Left forelimb (tissue), 1 donor: ENCODE results near the gene TSHR.

Experiments
- DNase-seq: peaks from one replicate; pipeline ENCODE4 v3.0.0-alpha.2; 2018; ENCODE audit warnings: low spot score

TSHR gene

DNA sequence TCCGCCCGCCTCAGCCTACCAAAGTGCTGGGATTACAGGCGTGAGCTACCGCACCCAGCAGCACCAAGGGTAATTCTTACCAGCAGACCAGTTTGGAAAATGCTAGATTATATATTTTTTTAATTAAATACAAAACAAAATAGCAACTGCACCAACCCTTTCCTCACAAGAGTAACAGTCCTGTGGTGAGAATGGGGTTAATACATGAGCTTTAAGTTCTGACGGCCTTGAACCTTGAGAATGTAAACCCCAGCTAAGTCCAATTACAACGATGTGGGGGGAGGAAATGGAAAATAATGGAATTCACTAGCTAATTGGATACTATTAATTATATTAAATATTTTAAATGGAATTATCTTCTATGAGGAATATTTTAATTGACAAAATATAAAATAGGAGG is 183.0 kb downstream of the TSHR start:
- no peak for DNase-seq

DNA sequence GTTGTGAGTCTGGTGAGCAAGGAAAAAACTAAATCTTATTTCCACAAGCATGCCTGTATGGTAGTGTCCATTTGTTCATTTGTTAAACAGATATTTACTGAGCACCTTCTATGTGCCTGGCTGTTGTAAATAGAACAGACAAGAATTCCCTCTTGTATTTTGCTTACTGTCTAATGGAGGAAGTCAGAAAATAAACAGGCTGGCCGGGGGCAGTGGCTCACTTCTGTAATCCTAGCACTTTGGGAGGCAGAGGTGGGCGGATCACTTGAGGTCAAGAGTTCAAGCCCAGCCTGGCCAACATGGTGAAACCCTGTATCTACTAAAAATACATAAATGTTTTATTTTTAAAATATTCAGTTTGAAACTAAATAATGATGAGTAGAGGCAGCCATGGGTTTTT is 186.0 kb downstream of the TSHR start:
- no peak for DNase-seq

DNA sequence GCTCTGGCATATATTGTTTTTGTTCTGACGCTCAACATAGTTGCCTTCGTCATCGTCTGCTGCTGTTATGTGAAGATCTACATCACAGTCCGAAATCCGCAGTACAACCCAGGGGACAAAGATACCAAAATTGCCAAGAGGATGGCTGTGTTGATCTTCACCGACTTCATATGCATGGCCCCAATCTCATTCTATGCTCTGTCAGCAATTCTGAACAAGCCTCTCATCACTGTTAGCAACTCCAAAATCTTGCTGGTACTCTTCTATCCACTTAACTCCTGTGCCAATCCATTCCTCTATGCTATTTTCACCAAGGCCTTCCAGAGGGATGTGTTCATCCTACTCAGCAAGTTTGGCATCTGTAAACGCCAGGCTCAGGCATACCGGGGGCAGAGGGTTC is 188.4 kb downstream of the TSHR start:
- DNase-seq: no peak

DNA sequence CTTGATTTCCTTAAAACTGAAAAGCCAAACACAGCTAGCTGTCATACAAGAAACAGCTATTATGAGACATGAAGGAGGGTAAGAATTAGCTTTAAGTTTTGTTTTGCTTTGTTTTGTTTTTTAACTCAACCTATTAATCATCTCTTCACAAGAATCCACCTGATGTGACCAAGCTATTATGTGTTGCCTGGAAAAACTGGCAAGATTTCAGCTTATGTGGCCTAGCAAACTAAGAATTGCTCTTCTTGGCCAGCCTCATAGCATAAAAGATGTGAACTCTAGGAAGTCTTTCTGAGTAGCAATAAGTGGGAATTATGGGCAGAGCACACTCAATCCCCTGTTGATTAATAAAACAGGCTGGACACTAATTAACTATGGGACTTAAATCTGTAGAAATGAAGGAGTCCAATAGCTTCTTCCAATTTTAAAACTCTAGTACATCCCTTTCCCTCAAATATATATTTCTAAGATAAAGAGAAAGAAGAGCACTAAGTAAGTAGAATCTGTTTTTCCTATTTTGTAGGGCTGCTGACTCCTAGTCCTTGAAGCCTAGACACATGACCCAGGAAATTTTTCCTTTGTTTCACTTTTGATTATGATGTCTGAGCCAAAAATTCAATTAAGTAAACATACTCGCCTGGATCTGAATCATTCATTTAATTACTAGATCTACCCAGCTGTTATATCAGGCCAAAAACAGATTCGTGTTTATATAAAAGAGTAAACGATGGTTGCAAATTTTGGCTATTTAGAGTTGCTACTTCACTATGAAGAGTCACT is 189.6 kb downstream of the TSHR start:
- DNase-seq: no peak

DNA sequence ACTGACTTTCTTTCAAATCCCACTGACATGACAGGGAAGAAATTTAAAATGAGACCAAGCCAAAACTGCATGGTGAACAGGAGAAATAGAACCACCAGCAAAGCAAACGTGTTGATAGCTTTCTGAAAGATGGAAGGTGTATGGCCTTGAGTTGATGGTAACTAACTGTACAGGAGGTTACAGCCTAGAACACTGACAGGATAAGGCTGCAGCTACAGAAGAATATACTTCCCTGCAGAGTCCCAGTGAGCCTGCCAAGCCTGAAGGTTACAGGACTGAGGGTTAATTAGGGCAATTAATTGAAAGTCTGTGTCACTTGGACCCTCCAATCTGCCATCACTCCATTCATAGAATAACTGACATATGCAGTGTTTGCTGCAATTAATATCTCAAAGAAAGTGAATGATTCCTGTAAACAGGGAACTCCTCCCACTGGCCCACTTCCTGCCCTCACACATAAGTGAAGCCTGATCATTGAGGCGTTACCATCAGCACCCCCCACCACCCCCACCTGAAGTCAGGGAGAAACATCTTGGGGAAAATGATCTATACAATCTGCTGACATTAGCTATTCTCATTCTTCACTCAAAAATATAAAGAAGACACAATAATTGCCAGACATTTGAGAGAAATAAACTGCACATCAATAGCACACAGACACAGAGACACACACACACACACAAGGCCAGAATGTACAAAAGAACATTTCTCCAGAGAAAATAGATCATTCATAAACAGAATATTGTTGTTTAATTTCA is 191.9 kb downstream of the TSHR start:
- no peak for DNase-seq

DNA sequence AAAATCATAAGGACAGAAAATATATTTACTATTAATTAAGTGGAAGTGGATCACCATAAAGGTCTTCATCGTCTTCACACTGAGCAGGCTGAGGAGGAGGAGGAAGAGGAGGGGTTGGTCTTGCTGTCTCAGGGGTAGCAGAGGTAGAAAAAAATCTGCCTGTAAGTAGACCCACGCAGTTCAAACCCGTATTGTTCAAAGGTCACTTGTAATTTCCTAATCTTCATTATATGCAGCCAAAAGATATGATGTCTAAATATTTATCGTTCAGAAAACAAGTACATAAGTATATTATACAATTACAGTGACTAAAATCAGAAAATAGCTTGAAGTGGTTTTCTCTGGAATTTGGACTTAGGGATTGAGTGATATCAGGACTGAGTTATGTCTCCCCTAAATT is 193.2 kb downstream of the TSHR start:
- no peak for DNase-seq

DNA sequence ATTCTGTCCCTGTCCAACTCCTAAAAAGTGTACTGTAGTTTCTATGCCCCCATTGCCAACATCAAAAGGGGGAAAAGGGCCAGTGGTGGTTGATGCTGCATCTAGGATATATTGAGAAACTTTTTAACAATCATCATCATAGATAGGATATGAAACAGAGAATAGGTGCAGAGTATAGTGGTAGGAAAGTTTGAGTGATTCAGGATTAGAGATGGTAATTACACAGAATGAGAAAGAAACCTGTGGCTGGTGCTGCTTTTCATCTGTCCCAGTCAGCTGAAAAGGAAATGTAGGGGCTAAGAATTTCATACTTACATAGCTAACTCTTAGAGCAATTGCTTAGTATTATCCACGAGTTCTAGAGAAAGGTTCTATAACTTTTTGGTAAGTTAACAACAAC is 197.8 kb downstream of the TSHR start:
- no peak for DNase-seq

DNA sequence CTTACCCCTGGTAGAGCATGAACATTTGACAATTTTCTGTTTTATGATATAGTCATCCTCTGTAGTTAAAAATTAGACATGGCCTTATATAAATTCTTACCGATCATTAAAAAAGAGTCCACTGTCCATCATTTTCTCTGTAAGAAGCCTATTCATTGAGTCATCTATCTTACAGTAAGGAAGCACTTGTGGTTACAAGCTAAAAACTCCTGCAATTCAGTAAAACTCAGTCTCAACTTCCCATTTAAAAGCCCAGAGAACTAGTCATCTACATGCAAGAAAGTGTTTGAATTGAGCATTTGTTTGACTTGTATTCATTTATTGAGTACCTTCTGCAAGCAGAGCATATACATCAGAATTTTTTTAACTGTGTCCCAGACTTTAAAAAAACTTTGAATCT is 202.0 kb downstream of the TSHR start:
- no peak for DNase-seq

DNA sequence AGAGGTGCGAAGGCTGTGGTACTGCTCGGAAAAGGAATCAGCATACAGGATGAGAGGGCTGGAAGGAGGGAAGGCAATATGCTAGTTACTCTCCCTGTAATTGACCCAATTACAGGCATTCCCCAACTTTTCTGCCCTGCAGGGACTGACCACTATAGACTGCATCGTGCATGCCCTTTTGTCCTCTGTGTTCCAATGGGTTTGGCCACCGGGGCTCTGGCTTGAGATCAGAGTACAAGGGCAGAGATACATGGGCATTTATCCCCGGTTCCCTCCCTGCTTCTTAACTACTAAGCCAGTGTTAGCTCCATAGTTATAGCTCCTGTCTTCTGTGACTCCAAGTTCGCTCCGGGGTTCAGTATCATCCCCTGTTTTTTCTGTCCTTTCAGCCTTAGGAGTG is 205.7 kb downstream of the TSHR start:
- no peak for DNase-seq

DNA sequence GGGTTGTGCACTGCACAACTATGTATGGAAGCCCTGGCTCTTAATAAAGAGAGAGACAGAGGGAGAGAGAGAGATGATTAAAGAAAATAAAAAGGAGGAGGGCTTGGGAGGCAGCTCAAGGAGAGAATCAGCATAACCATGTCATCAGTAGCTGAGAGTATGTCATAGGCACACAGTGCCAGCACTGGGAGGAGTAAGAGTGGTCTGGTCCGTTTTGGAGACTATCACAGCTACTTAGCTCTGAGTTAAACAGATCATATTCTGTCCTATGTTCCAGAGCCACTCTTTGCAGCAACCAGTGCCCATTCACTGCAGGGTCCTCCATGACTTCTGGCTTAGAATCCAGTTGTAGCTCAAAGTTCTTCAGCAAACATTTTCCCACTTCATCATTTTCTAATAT is 206.3 kb downstream of the TSHR start:
- DNase-seq: no peak

DNA sequence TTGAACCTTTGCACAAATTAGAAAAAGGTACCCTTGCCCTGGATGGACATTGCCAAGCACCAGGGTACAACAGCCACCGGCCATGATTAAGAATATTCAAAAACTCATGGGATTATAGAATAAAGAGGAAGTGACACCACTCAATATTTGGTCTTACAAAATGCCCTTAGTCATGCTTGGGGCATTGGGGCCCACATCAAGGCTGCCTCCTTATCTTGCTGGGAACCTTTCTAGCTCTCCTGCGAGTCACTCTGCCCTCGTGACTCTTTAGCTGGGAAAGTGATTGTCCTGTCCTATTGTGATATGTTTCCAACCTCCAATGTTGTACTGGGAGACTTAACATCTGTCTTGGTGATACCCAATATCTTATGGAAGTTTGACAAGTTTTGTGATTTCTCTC is 207.5 kb downstream of the TSHR start:
- no peak for DNase-seq

DNA sequence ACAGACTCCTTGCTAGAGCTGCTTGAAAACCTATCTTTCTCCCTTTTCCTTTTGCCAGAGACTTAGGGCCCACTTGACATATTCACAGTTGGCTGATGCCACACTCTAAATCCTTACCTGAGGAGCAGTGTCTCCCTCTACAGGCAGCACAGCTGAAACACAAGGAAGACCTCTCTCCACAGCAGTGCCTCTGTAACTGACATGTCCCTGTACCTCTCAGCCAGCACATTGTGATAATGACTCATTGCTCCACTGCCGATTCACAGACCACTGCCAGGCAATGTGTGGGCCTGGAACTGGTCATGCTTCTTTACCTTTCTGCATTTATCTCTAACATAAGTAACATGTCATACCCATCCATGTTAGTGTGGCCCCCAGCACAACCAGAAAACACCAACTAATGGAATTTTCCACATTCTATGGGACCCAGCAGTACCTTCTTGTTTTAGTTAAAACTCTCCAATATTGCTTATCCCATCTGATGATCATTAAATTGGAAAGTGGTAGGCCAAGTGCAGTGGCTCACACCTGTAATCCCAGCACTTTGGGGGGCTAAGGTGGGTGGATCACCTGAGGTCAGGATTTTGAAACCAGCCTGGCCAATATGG is 208.8 kb downstream of the TSHR start:
- DNase-seq: no peak

DNA sequence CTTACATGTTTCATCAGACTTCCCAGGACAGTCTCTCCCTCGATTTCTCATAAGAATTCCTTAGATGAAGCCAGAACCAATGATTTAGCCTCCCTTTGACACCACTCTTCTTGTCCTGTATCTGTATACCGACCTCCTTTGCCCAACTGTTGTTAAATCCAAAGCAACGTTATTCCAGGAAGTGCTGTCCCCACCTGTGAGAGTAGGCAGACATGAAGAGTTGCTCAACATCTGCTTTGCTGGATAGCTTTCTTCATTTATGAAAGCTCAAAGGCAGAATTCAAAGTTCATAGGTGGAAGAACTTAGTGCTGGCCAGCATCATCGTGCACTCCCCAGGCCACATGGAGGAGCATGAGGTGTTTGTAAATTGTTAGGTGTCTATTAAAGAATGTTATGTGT is 209.8 kb downstream of the TSHR start:
- no peak for DNase-seq

DNA sequence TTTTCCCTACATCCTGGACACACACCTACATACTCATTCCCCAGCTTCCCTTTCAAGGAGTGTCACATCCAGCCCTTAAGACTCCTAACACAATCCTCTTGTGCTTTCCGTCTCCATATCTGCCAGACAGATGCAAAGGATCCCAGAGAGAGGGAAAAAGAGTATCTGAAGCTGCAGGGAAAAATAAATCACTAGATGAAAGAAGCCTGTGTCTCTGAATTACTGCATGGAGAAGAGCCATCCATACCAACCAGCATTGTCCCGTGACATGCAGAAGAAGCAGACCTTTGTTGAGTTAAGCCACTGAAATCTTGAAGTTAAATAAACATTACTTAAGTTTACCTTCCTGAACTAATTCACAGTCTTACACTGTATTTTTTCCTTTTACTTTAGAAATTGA is 210.7 kb downstream of the TSHR start:
- DNase-seq: no peak

DNA sequence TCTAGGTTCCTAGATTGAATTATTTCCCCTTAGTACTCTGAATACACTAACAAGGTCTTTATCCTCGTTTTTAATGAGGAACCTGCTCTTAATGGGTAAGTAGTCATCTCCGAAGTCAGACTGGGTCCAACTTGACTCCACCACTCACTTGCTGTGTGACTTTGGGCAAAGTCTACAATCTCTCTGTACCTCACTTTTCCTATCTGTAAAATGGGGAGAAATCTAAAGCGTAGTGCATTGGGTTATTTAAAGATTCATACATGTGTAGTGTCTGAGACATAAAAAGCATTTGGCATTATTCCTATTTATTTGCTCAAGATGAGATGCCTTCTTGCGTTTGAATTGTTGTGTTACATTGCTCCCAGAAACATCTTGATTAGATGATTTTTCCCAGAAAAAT is 213.8 kb downstream of the TSHR start:
- no peak for DNase-seq

DNA sequence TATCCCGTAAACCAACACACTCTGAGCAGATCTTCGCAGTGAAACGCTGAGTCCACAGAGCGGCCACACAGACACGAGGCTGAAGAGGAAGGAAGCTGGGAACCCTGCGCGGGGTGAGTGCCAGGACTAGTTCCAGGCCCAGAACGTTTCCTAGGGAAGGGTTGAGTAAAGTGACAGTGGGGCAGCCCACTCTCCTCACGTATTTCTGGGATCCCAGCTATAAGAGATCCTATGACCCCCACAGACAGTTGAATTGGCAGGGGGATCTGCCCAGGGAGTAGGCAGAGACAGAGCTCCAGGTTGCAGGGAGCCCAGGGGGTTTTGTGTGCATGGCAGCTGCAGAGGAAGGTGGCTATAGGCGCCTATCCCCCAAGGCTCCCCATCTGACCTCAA is 214.3 kb downstream of the TSHR start:
- no peak for DNase-seq

DNA sequence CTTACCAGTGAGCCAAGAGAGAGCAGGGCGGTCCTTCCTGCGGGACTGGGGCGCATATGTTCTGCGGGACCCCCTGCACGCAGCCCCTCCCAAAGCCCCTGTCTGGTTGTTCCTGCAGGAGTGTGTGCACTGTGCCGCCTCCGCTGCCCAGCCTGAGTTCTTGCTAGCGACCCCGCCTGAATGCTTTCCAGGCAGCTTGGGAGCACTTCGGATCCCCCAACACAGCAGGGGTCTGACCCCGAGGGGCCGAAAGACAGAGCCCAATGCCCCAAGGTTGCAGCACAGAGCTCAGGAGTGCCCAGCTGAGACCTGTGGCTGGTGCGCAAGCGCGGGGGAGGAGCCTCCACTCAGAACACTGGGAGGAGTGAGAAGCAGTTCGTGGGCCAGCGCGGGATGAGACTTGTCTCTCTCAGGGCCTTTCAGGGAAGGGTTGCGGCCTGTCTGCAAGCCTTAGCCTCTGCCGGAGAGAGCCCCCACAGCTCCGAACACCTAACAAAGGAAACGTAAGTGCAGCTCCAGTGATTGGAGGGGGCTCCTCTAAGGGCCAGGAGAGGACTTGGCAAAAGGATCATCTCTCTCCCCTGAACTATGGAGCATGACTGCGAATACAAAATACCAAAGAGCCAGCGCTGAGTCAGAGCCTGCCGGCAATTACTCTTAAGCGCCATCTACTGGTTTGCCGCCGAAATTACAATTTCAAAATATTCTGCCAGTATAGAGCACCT is 214.8 kb downstream of the TSHR start:
- peak; percentile 95 for DNase-seq

DNA sequence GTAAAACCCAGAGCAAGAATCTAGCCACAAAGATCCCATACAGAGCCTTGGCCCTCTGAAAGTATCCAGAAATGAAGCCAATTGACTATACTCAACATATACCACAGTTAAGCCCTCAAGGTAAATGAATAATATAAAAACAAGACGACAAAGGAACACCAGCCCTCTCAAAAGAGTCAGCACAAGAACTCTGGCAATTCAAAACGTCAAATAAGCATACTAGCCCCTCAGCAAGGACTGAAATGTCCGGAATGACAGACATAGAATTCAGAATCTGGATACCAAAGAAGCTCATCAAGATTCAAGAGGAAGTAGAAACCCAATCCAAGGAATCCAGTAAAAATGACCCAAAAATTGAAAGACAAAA is 215.4 kb downstream of the TSHR start:
- no peak for DNase-seq

DNA sequence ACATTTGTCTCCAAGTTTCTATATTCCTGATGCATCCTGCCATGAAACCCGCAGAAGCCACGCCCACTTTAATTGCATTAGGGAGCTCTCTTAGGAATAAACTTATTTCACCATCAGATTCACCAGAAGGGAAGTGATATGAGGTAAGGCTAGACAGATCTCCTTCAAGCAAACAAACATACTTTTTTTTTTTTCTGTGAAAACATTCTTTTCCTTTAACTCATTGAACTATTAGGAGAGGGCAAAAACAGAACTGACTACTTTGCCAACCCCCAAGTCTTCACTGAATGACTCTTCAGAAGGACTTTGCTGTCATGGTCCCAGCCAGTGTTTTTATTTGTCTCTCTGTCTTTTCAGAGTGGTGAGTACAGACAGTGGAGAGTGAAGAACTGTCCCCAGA is 216.9 kb downstream of the TSHR start:
- no peak for DNase-seq

DNA sequence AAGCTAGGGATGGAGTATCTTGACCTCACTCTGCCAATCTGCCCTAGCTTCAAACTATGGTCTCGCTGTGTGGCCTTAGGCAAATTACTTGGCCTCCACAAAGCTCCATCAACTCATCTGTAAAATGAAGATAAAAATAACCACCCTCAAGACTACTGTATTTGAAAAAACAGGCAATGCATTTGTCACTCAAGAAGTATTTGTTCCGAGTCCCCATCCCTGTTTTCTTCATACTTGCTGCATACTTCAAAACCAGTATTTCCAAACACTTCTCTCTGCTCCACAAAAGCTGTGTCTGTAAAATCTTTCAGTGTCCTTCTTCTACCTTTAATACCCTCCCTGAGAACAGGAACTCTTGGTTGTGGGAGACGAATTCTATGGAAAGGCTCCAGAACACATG is 217.5 kb downstream of the TSHR start:
- no peak for DNase-seq

DNA sequence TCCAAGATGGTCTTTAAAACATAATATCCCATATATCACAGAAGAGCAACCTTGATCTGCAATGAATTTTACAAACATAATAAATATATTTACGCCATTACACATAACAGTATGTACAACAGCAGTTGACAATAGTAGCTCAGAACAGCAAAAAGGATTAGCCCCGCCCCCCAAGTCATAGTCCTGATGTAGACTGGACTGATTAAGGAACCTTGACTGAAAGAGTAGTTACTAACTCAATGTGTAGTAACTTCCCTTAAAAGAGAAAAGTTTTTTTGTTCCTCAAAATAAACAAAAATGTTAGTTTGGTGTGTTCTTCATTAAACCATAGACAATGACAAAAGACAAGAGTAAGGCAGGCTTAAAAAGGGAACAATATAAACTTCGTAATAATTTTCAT is 220.8 kb downstream of the TSHR start:
- no peak for DNase-seq

DNA sequence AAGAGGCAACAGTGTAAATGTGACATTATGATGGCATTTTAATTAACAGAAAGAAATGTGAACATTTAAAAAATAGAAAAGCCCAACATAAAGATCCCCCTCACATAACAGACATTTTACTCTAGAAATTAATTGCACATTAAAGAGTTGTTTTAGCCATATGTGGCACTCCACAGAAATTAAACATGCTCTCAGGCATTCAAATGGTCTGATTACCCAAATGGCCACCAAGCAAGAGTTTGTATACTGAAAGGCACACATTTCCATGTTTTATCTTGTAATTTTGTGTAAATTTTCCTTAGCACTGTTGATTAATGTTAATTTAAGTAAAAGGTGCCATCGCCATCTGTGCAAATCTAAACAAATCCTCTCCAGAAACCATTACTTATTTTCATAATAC is 221.8 kb downstream of the TSHR start:
- no peak for DNase-seq

DNA sequence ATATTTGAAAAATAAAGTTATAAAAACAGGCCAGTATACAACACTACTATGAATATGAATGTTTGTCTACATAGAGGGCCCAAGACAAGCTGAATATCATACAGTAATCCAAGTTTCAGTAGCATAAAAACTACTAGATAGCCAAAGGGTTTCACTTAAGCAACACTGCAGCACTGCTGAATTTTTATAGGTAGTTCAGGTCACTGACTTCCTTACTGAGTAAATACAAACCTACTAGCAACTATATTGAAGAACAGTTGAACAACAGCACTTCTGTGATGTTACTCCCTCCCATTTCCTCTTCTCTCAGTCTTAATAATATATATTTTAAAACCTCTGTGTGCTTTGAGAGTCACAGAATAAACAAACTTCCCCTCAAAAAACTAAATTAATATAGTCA is 222.6 kb downstream of the TSHR start:
- DNase-seq: no peak
